HCT116 (cell line): Measurements from ENCODE around the gene GALK2. TPM values are rescaled to one million over a fixed set of nuclear protein-coding genes. Genes with fewer than 3 reads are reported as not detected.

Experiments
- ATAC-seq: fragments of 200-7000 bp; cut with Tn5 transposase; 2 replicates; pipeline ENCODE4 v1.9.1; 2020; ENCODE audit warnings: mild to moderate bottlenecking, moderate library complexity
- BruUV-seq: library from RNA; stranded (reverse); fragments of 400-500 nt; replicated peaks from 2 replicates; lab custom pipeline; 2021; lab: Mats Ljungman, UMichigan
- CTCF ChIA-PET: fragments of 300-600 bp; sonication (Branson Sonifier 250); formaldehyde crosslinking; loops from one replicate; lab custom pipeline; 2021; ENCODE audit warnings: antibody characterized with exemption; lab: Charles Lee
- POLR2A ChIA-PET: fragments of 300-600, 350-600 bp; sonication (Branson Sonifier 250); formaldehyde crosslinking; loops from one replicate; lab custom pipeline; 2021; ENCODE audit warnings: antibody characterized with exemption; lab: Charles Lee
- RAD21 ChIA-PET, 2 experiments: fragments of 300-600 bp; sonication (Branson Sonifier 250); formaldehyde crosslinking; loops; one replicate each; lab custom pipeline; 2023; ENCODE audit warnings: low total read pairs in 2 of 2; ENCODE audit not compliant: uncharacterized antibody in 2 of 2, unreplicated experiment in 2 of 2, low non-redundant PET in 1 of 2; lab: Charles Lee
- DNase-seq: peaks from one replicate; pipeline ENCODE4 v3.0.0-alpha.2; 2010; ENCODE audit warnings: low read depth, low spot score
- H2AFZ ChIP-seq: fragments of 200-600 bp; shearing (Covaris generic), sonication (generic); 2 replicates; pipeline ENCODE4 v1.6.1; 2017; ENCODE audit warnings: low read depth, mixed run types, mixed read lengths, antibody characterized with exemption, low read length; ENCODE audit not compliant: poor library complexity, severe bottlenecking
- H3K27ac ChIP-seq: 2 replicates; pipeline ENCODE4 v1.5.1; 2012; ENCODE audit warnings: low read depth, low read length
- H3K27me3 ChIP-seq: fragments of 200-600 bp; sonication (generic); 2 replicates; pipeline ENCODE4 v1.6.1; 2016; ENCODE audit warnings: mixed run types, low read length, mixed read lengths; ENCODE audit not compliant: insufficient read depth
- H3K36me3 ChIP-seq, 2 experiments: fragments of 200-500 bp in 1 of 2; fragments of 200-600 bp in 1 of 2; sonication (Bioruptor generic) in 1 of 2; sonication (generic) in 1 of 2; 2 replicates each; pipeline versions ENCODE4 v1.5.1 to v1.6.1; 2014 to 2016; ENCODE audit warnings: low read length in 2 of 2, inconsistent platforms in 1 of 2, mixed read lengths in 1 of 2, mixed run types in 1 of 2; ENCODE audit not compliant: insufficient read depth in 2 of 2, control insufficient read depth in 1 of 2
- H3K4me1 ChIP-seq, 2 experiments: fragments of 200-600 bp in 1 of 2; sonication (generic) in 1 of 2; 2 replicates each; pipeline versions ENCODE4 v1.5.1 to v1.6.1; 2012 to 2017; ENCODE audit warnings: low read length in 2 of 2, inconsistent platforms in 1 of 2, mild to moderate bottlenecking in 1 of 2, mixed read lengths in 1 of 2, mixed run types in 1 of 2, moderate library complexity in 1 of 2; ENCODE audit not compliant: insufficient read depth in 2 of 2, control insufficient read depth in 1 of 2
- H3K4me2 ChIP-seq: fragments of 200-600 bp; sonication (generic); 2 replicates; pipeline ENCODE4 v1.6.1; 2017; ENCODE audit warnings: mixed run types, low read length, mixed read lengths
- H3K4me3 ChIP-seq, 2 experiments: fragments of 200-600 bp in 1 of 2; sonication (generic) in 1 of 2; replicated peaks in 1 of 2; 2 replicates each; pipeline ENCODE4 v1.5.1; 2011 to 2016; ENCODE audit warnings: low read length in 2 of 2, control low read depth in 1 of 2, low read depth in 1 of 2, mild to moderate bottlenecking in 1 of 2, mixed read lengths in 1 of 2, mixed run types in 1 of 2
- H3K79me2 ChIP-seq: fragments of 200-600 bp; sonication (generic); 2 replicates; pipeline ENCODE4 v1.6.1; 2017; ENCODE audit warnings: mild to moderate bottlenecking, mixed run types, low read length, moderate library complexity, mixed read lengths; ENCODE audit not compliant: insufficient read depth
- H3K9ac ChIP-seq: fragments of 200-600 bp; sonication (generic); 2 replicates; pipeline ENCODE4 v1.6.1; 2016; ENCODE audit warnings: low read length, mixed read lengths
- H3K9me2 ChIP-seq: fragments of 200-600 bp; sonication (generic), shearing (Covaris generic); 2 replicates; pipeline ENCODE4 v1.6.1; 2017; ENCODE audit warnings: mixed run types, mild to moderate bottlenecking, moderate library complexity; ENCODE audit not compliant: insufficient read depth
- H3K9me3 ChIP-seq, 2 experiments: fragments of 200-500 bp in 1 of 2; fragments of 200-600 bp in 1 of 2; sonication (Bioruptor generic) in 1 of 2; sonication (generic) in 1 of 2; 2 replicates each; pipeline ENCODE4 v1.6.1; 2014 to 2017; ENCODE audit warnings: low read length in 2 of 2, mixed read lengths in 2 of 2, inconsistent platforms in 1 of 2, low read depth in 1 of 2, mild to moderate bottlenecking in 1 of 2, mixed run types in 1 of 2, moderate library complexity in 1 of 2; ENCODE audit not compliant: control insufficient read depth in 1 of 2, insufficient read depth in 1 of 2
- H4K20me1 ChIP-seq: fragments of 200-600 bp; sonication (generic), shearing (Covaris generic); 2 replicates; pipeline ENCODE4 v1.6.1; 2017; ENCODE audit warnings: mixed run types, mild to moderate bottlenecking, moderate library complexity; ENCODE audit not compliant: insufficient read depth
- CBX3 ChIP-seq: IDR thresholded peaks from 2 replicates; pipeline ENCODE4 v1.6.1; 2012; ENCODE audit warnings: low read depth
- CEBPB ChIP-seq: IDR thresholded peaks from 2 replicates; pipeline ENCODE4 v1.6.1; 2012; ENCODE audit warnings: low read depth
- CTCF ChIP-seq, 3 experiments: fragments of 200-600 bp in 1 of 3; sonication (generic) in 1 of 3; IDR thresholded peaks in 2 of 3; conservative IDR thresholded peaks in 1 of 3; 2 replicates each; pipeline ENCODE4 v1.5.1; 2012 to 2017; ENCODE audit warnings: low read depth in 2 of 3, low read length in 2 of 3, antibody characterized with exemption in 1 of 3, borderline replicate concordance in 1 of 3, control low read depth in 1 of 3, mild to moderate bottlenecking in 1 of 3, mixed read lengths in 1 of 3, mixed run types in 1 of 3, moderate library complexity in 1 of 3; ENCODE audit not compliant: insufficient read depth in 1 of 3
- EZH2phosphoT487 ChIP-seq: fragments of 200-600 bp; IDR thresholded peaks from 2 replicates; pipeline ENCODE4 v1.6.1; 2018; ENCODE audit warnings: antibody characterized with exemption, borderline replicate concordance
- JUND ChIP-seq: IDR thresholded peaks from 2 replicates; pipeline ENCODE4 v1.6.1; 2012
- POLR2A ChIP-seq: IDR thresholded peaks from 2 replicates; pipeline ENCODE4 v1.7.0; 2011; ENCODE audit warnings: borderline replicate concordance; ENCODE audit not compliant: insufficient read depth, insufficient read length; ENCODE audit errors: extremely low read depth
- RAD21 ChIP-seq: IDR thresholded peaks from 2 replicates; pipeline ENCODE4 v1.6.1; 2012; ENCODE audit warnings: low read depth, mild to moderate bottlenecking
- TCF7L2 ChIP-seq: IDR thresholded peaks from 2 replicates; pipeline ENCODE4 v1.7.0; 2011; ENCODE audit warnings: borderline replicate concordance, inconsistent platforms; ENCODE audit not compliant: insufficient read depth, insufficient read length; ENCODE audit errors: extremely low read depth
- ZBTB33 ChIP-seq: IDR thresholded peaks from 2 replicates; pipeline ENCODE4 v1.6.1; 2011; ENCODE audit warnings: mild to moderate bottlenecking, low read length, moderate library complexity; ENCODE audit not compliant: insufficient replicate concordance; ENCODE audit errors: extremely low read depth
- ZFX ChIP-seq: fragments of 450-650 bp; IDR thresholded peaks from 2 replicates; pipeline ENCODE4 v1.6.1; 2017
- intact Hi-C: fragments of 100-400 bp; cut with micrococcal nuclease; formaldehyde crosslinking; loops from 2 replicates; pipeline ENCODE4 v1.10.0; 2022
- total RNA-seq: library from RNA; stranded (reverse); gene quantifications from one replicate; pipeline ENCODE4 v1.2.1, GENCODE V29; 2021; ENCODE audit not compliant: unreplicated experiment

Gene GALK2
- total RNA-seq, 1 experiment from 2014 or later, result 18.7 TPM

GRCh38 chr15:49288391-49288790 lies 118.3 kb downstream of the GALK2 start:
- ATAC-seq (no peak), DNase-seq (no peak)
- no peak overlapping the region for H3K4me3 ChIP-seq
- H3K27me3 ChIP-seq, result no peaks in the 10 kb centered on the region
- ChIA-PET RAD21 (no interaction called here), CTCF (no interaction called here), POLR2A (interaction anchor here (1.2 kb wide), 1 partner anchor 14 kb away, joined by 4 read pairs; no protein-coding TSS in a partner anchor)
- H3K4me2 ChIP-seq, result no peak overlapping the region
- intact Hi-C loops, result no loop called here
- no peaks in the 10 kb centered on the region for H3K9me2 ChIP-seq
- BruUV-seq, result no TSS peak
- H3K36me3 ChIP-seq, result no peaks in the 10 kb centered on the region
- H3K79me2 ChIP-seq, result no peaks in the 10 kb centered on the region
- H3K27ac ChIP-seq, result no peak overlapping the region
- no peaks in the 10 kb centered on the region for H3K9me3 ChIP-seq
- H4K20me1 ChIP-seq, result no peaks in the 10 kb centered on the region
- peaks cover 0 to 4% of the 10 kb centered on the region in 2 experiments; a peak in 2 of 4 replicates for H3K4me1 ChIP-seq
- TF ChIP-seq CTCF (IDR thresholded peaks at IDR 0.05 in 2 of 3, conservative IDR thresholded peaks at IDR 0.05 in 1 of 3; ENCODE audit: borderline replicate concordance in 1 of 3, insufficient read depth in 1 of 3, low read depth in 2 of 3, low read length in 2 of 3) (no peak), JUND (no peak), EZH2phosphoT487 (no peak), TCF7L2 (no peak), CEBPB (no peak), RAD21 (no peak), CBX3 (no peak), ZFX (no peak), ZBTB33 (no peak), POLR2A (no peak)
- H3K9ac ChIP-seq, result no peak overlapping the region
- no peak overlapping the region for H2AFZ ChIP-seq
